Measurements from ENCODE around the gene DNASE1. TPM values are rescaled to one million over a fixed set of nuclear protein-coding genes. Genes with fewer than 3 reads are reported as not detected.

Gene DNASE1
- total and polyA plus RNA-seq, 3 experiments from 2014 or later: 5.8 to 15.0 (median 13.5) TPM

GRCh38 chr16:3664187-3664896 lies 9.9 kb downstream of the DNASE1 start:
- H3K4me3 ChIP-seq (ENCODE audit: low read length): no peak overlapping the region
- H3K27ac ChIP-seq (ENCODE audit: low read depth, low read length): no peak overlapping the region
- no peaks in the 10 kb centered on the region for H3K27me3 Mint-ChIP-seq
- peak overlapping the region in 3 of 8 donors; percentile 47 to 91 (median 79) for H3K27ac Mint-ChIP-seq
- CTCF ChIA-PET: no interaction called here
- no peaks in the 10 kb centered on the region for H3K27me3 ChIP-seq (ENCODE audit: insufficient read depth, low read length, poor library complexity, severe bottlenecking)
- POLR2A ChIA-PET: no interaction called here
- H3K36me3 ChIP-seq (ENCODE audit: insufficient read depth, low read length): peaks cover 5% of the 10 kb centered on the region
- DNase-seq: no peak
- H3K9me3 Mint-ChIP-seq: no peaks in the 10 kb centered on the region
- H3K4me1 Mint-ChIP-seq: peaks cover 13 to 32% (median 23%) of the 10 kb centered on the region in 3 donors
- no peak overlapping the region for H3K4me3 Mint-ChIP-seq
- no peaks in the 10 kb centered on the region for H3K9me3 ChIP-seq (ENCODE audit: low read length)
- peaks cover 0 to 66% (median 8%) of the 10 kb centered on the region in 3 donors for H3K36me3 Mint-ChIP-seq
- H3K4me1 ChIP-seq (ENCODE audit: insufficient read depth, low read length): peaks cover 13% of the 10 kb centered on the region

DNA sequence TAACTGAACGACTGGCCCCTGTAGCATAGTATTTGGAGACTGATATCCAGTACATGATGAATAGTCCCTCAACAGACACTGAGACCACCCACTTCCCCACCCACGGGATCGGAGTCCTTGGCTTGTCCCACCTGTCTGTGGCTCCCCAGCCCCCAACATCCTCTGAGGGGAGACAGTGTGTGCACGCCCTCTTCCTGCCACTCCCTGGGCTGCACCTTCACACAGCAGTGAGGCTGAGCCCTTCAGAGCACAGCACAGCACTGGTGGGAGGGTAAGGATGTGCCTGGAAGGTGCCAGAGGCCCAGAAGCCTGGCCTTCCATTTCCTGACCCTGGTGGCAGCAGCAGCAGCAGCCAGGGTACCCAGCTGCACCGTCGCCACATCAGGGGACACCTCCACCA lies 11.0 kb downstream of the DNASE1 start:
- H3K36me3 ChIP-seq (ENCODE audit: insufficient read depth, low read length): peaks cover 5% of the 10 kb centered on the region
- Mint-ChIP-seq H3K9me3 (no peaks in the 10 kb centered on the region), H3K27me3 (no peaks in the 10 kb centered on the region), H3K27ac (peak overlapping the region in 7 of 8 donors; percentile 34 to 84 (median 52)), H3K4me1 (peaks cover 14 to 38% (median 23%) of the 10 kb centered on the region in 3 donors), H3K4me3 (no peak overlapping the region), H3K36me3 (peaks cover 0 to 59% (median 7%) of the 10 kb centered on the region in 3 donors)
- peaks cover 13% of the 10 kb centered on the region for H3K4me1 ChIP-seq (ENCODE audit: insufficient read depth, low read length)
- no peak overlapping the region for H3K4me3 ChIP-seq (ENCODE audit: low read length)
- ChIA-PET CTCF (no interaction called here), POLR2A (interaction anchor here (0.6 kb wide), 1 partner anchor 84 kb away, joined by 3 read pairs; no protein-coding TSS in a partner anchor)
- H3K27ac ChIP-seq (ENCODE audit: low read depth, low read length): peak overlapping the region; percentile 20
- no peaks in the 10 kb centered on the region for H3K9me3 ChIP-seq (ENCODE audit: low read length)
- no peaks in the 10 kb centered on the region for H3K27me3 ChIP-seq (ENCODE audit: insufficient read depth, low read length, poor library complexity, severe bottlenecking)
- DNase-seq: peak; percentile 13 to 70 (median 34)

DNA sequence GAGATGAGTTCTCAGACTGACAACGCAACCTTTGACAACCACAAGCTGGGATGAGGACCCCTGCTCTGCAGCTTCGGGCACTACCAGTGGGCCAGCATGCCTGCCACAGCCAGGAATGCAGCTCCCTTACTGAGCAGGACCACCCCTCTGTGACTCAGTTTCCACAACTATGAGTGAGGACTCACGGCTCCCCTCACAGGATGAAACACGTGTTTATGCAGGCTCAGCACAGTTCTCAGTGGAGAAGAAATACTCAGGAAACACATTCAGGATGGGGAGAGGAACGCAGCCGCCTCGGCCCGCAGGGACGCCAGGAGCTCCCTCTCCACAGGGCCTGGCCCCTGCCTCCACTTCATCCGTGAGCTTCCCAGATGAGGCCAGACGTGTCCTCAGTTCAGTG lies 14.1 kb downstream of the DNASE1 start:
- Histone ChIP-seq H3K27me3 (ENCODE audit: insufficient read depth, low read length, poor library complexity, severe bottlenecking) (no peaks in the 10 kb centered on the region), H3K4me1 (ENCODE audit: insufficient read depth, low read length) (peaks cover 13% of the 10 kb centered on the region), H3K9me3 (ENCODE audit: low read length) (no peaks in the 10 kb centered on the region), H3K27ac (ENCODE audit: low read depth, low read length) (no peak overlapping the region), H3K36me3 (ENCODE audit: insufficient read depth, low read length) (no peaks in the 10 kb centered on the region), H3K4me3 (ENCODE audit: low read length) (no peak overlapping the region)
- Mint-ChIP-seq H3K4me3 (no peak overlapping the region), H3K27me3 (no peaks in the 10 kb centered on the region), H3K36me3 (peaks cover 0 to 48% (median 2%) of the 10 kb centered on the region in 3 donors), H3K4me1 (peaks cover 20 to 44% (median 24%) of the 10 kb centered on the region in 3 donors), H3K27ac (peak overlapping the region in 1 of 8 donors; percentile 60), H3K9me3 (no peaks in the 10 kb centered on the region)
- no peak for DNase-seq
- CTCF ChIA-PET: no interaction called here
- POLR2A ChIA-PET: no interaction called here

GRCh38 chr16:3669082-3669481 lies 14.6 kb downstream of the DNASE1 start:
- Mint-ChIP-seq H3K4me3 (no peak overlapping the region), H3K27ac (peak overlapping the region in 1 of 8 donors; percentile 60), H3K9me3 (no peaks in the 10 kb centered on the region), H3K36me3 (peaks cover 0 to 51% (median 2%) of the 10 kb centered on the region in 3 donors), H3K27me3 (no peaks in the 10 kb centered on the region), H3K4me1 (peaks cover 20 to 44% (median 24%) of the 10 kb centered on the region in 3 donors)
- Histone ChIP-seq H3K4me1 (ENCODE audit: insufficient read depth, low read length) (peaks cover 13% of the 10 kb centered on the region), H3K9me3 (ENCODE audit: low read length) (no peaks in the 10 kb centered on the region), H3K27me3 (ENCODE audit: insufficient read depth, low read length, poor library complexity, severe bottlenecking) (no peaks in the 10 kb centered on the region), H3K27ac (ENCODE audit: low read depth, low read length) (no peak overlapping the region), H3K4me3 (ENCODE audit: low read length) (no peak overlapping the region), H3K36me3 (ENCODE audit: insufficient read depth, low read length) (no peaks in the 10 kb centered on the region)
- ChIA-PET CTCF (no interaction called here), POLR2A (no interaction called here)
- no peak for DNase-seq

DNA sequence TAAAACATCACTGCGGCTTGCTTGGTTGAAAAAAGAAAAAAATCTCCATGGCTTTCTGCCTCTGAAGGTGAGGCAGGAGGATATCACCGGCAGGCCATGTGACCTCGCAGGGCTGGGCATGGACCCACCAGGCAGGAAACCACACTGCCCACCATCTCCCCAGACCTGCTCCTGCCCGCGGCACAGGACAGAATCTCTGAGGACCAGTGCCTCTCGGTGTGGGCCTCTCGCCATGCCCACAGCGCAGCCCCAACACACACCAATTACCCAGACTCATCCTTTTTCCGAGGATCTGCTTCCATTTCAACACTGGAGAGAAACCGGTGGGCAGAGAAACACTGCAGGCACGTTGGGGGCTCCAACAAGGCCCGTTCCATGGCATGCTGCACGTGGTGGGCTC lies 16.2 kb downstream of the DNASE1 start:
- Histone ChIP-seq H3K36me3 (ENCODE audit: insufficient read depth, low read length) (peaks cover 6% of the 10 kb centered on the region), H3K9me3 (ENCODE audit: low read length) (no peaks in the 10 kb centered on the region), H3K27ac (ENCODE audit: low read depth, low read length) (no peak overlapping the region), H3K4me1 (ENCODE audit: insufficient read depth, low read length) (peaks cover 6% of the 10 kb centered on the region), H3K27me3 (ENCODE audit: insufficient read depth, low read length, poor library complexity, severe bottlenecking) (no peaks in the 10 kb centered on the region), H3K4me3 (ENCODE audit: low read length) (no peak overlapping the region)
- peaks cover 14 to 33% (median 15%) of the 10 kb centered on the region in 3 donors for H3K4me1 Mint-ChIP-seq
- no peak overlapping the region for H3K4me3 Mint-ChIP-seq
- ChIA-PET CTCF (no interaction called here), POLR2A (interaction anchor here (0.7 kb wide), 1 partner anchor 89 kb away, joined by 9 read pairs; no protein-coding TSS in a partner anchor)
- no peaks in the 10 kb centered on the region for H3K27me3 Mint-ChIP-seq
- no peaks in the 10 kb centered on the region for H3K9me3 Mint-ChIP-seq
- no peak for DNase-seq
- H3K27ac Mint-ChIP-seq: peak overlapping the region in 2 of 8 donors; percentile 7 to 61
- peaks cover 0 to 51% (median 4%) of the 10 kb centered on the region in 3 donors for H3K36me3 Mint-ChIP-seq

DNA sequence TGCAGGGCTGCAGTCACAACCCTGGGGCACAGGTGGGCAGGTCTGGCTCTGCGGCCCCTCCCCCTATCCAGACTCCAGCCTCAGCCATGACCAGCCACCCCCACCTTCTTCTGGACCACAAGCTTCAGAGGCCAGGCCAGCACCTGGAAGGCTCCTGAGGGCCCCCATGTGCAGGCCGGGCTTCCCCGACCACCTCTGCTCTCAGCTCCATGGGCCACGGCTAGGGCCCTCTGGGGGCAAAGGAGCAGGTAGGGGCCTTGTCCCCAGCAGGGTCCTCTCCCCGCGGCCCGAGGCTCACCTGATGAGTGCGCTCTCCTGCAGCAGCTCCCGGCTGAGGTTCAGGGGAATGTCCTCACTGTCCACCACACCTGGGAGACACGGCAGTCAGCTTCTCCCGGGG lies 16.9 kb downstream of the DNASE1 start:
- POLR2A ChIA-PET: interaction anchor here (0.6 kb wide), 1 partner anchor 213 kb away, joined by 9 read pairs; no protein-coding TSS in a partner anchor

GRCh38 chr16:3672571-3673041 lies 18.1 kb downstream of the DNASE1 start:
- peaks cover 0 to 58% (median 4%) of the 10 kb centered on the region in 3 donors for H3K36me3 Mint-ChIP-seq
- peak in 1 of 5 donors; percentile 24 for DNase-seq
- H3K4me1 Mint-ChIP-seq: peaks cover 6 to 23% (median 7%) of the 10 kb centered on the region in 3 donors
- ChIA-PET CTCF (no interaction called here), POLR2A (no interaction called here)
- no peaks in the 10 kb centered on the region for H3K9me3 Mint-ChIP-seq
- no peaks in the 10 kb centered on the region for H3K27me3 Mint-ChIP-seq
- no peak overlapping the region for H3K27ac Mint-ChIP-seq
- no peaks in the 10 kb centered on the region for H3K4me1 ChIP-seq (ENCODE audit: insufficient read depth, low read length)
- no peak overlapping the region for H3K27ac ChIP-seq (ENCODE audit: low read depth, low read length)
- peaks cover 10% of the 10 kb centered on the region for H3K36me3 ChIP-seq (ENCODE audit: insufficient read depth, low read length)
- H3K27me3 ChIP-seq (ENCODE audit: insufficient read depth, low read length, poor library complexity, severe bottlenecking): no peaks in the 10 kb centered on the region
- H3K4me3 ChIP-seq (ENCODE audit: low read length): no peak overlapping the region
- no peak overlapping the region for H3K4me3 Mint-ChIP-seq
- H3K9me3 ChIP-seq (ENCODE audit: low read length): no peaks in the 10 kb centered on the region

More for the DNA sequence above, 16.9 kb downstream of the DNASE1 start:
- Mint-ChIP-seq H3K27ac (peak overlapping the region in 1 of 8 donors; percentile 42), H3K4me1 (peaks cover 7 to 26% (median 8%) of the 10 kb centered on the region in 3 donors), H3K9me3 (no peaks in the 10 kb centered on the region), H3K27me3 (no peaks in the 10 kb centered on the region), H3K4me3 (no peak overlapping the region), H3K36me3 (peaks cover 0 to 52% (median 4%) of the 10 kb centered on the region in 3 donors)
- Histone ChIP-seq H3K9me3 (ENCODE audit: low read length) (no peaks in the 10 kb centered on the region), H3K4me3 (ENCODE audit: low read length) (no peak overlapping the region), H3K36me3 (ENCODE audit: insufficient read depth, low read length) (peaks cover 6% of the 10 kb centered on the region), H3K4me1 (ENCODE audit: insufficient read depth, low read length) (no peaks in the 10 kb centered on the region), H3K27me3 (ENCODE audit: insufficient read depth, low read length, poor library complexity, severe bottlenecking) (no peaks in the 10 kb centered on the region), H3K27ac (ENCODE audit: low read depth, low read length) (no peak overlapping the region)
- no peak for DNase-seq
- CTCF ChIA-PET: no interaction called here

DNA sequence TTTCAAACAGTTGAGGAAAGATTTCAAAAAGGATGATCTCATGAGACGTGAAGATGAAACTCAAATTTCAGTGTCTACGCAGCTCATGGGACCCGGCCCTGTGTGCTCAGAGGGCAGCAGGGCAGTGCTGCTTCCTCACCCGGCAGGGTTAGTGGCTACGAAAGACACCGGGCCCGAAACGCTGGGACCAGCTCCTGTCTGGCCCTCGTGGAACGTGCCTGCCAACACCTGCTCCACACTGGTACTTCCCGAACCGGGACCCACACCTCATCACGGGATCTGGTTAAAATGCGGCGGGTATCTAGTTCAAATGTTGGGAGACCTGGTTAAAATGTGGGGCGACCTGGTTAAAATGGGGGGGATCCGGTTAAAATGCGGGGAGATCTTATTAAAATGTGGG lies 18.7 kb downstream of the DNASE1 start:
- H3K27me3 ChIP-seq (ENCODE audit: insufficient read depth, low read length, poor library complexity, severe bottlenecking): no peaks in the 10 kb centered on the region
- DNase-seq: peak in 1 of 5 donors; percentile 33
- Mint-ChIP-seq H3K4me1 (peaks cover 6 to 23% (median 7%) of the 10 kb centered on the region in 3 donors), H3K27me3 (no peaks in the 10 kb centered on the region), H3K27ac (peak overlapping the region in 1 of 8 donors; percentile 41), H3K9me3 (no peaks in the 10 kb centered on the region), H3K4me3 (no peak overlapping the region), H3K36me3 (peaks cover 0 to 64% (median 6%) of the 10 kb centered on the region in 3 donors)
- H3K4me3 ChIP-seq (ENCODE audit: low read length): no peak overlapping the region
- H3K27ac ChIP-seq (ENCODE audit: low read depth, low read length): no peak overlapping the region
- ChIA-PET CTCF (no interaction called here), POLR2A (no interaction called here)
- H3K36me3 ChIP-seq (ENCODE audit: insufficient read depth, low read length): peaks cover 12% of the 10 kb centered on the region
- H3K9me3 ChIP-seq (ENCODE audit: low read length): no peaks in the 10 kb centered on the region
- H3K4me1 ChIP-seq (ENCODE audit: insufficient read depth, low read length): no peaks in the 10 kb centered on the region
